A549 (cell line): ENCODE measurements around the gene RNASEH1. TPM values are rescaled to one million over a fixed set of nuclear protein-coding genes. Genes with fewer than 3 reads are reported as not detected.

Source experiments
- ATAC-seq, 2 experiments: fragments of 200-7000 bp in 1 of 2; fragments of >200 bp in 1 of 2; cut with Nextera tagmentation in 1 of 2; cut with Tn5 transposase in 1 of 2; 3 replicates each; pipeline versions ENCODE4 v1.8.0 to v1.9.1; 2018 to 2020; ENCODE audit warnings: mild to moderate bottlenecking in 1 of 2, moderate library complexity in 1 of 2
- CTCF ChIA-PET: fragments of 300-600 bp; sonication (Branson Sonifier 250); formaldehyde crosslinking; extraction: SDS; loops from one replicate; lab custom pipeline; 2021; ENCODE audit warnings: antibody characterized with exemption, inconsistent platforms; lab: Yijun Ruan, JAX
- POLR2A ChIA-PET: fragments of 350-600 bp; formaldehyde crosslinking; extraction: SDS; loops from one replicate; lab custom pipeline; 2021; ENCODE audit warnings: antibody characterized with exemption, inconsistent platforms; lab: Yijun Ruan, JAX
- DNase-seq, 2 experiments: peaks; one replicate each; pipeline versions ENCODE4 v3.0.0 to v3.0.0-alpha.2; 2011 to 2016; ENCODE audit warnings: low read depth in 1 of 2, low spot score in 1 of 2
- FAIRE-seq: peaks from 2 replicates; lab custom pipeline; 2011; peaks lifted over from hg19 to GRCh38; lab: Jason Lieb, UNC
- H3K27ac ChIP-seq, 2 experiments: fragments of >200 bp; sonication (Bioruptor Twin); formaldehyde crosslinking; 3 replicates each; pipeline ENCODE4 v1.5.1; 2016 to 2017
- H3K4me1 ChIP-seq: fragments of >200 bp; sonication (Bioruptor Twin); formaldehyde crosslinking; 3 replicates; pipeline ENCODE4 v1.6.1; 2016
- H3K4me2 ChIP-seq: fragments of >200 bp; sonication (Bioruptor Twin); formaldehyde crosslinking; 3 replicates; pipeline ENCODE4 v1.6.1; 2016
- H3K4me3 ChIP-seq: fragments of >200 bp; sonication (Bioruptor Twin); formaldehyde crosslinking; 3 replicates; pipeline ENCODE4 v1.5.1; 2016
- H3K9me3 ChIP-seq: fragments of >200 bp; sonication (Bioruptor Twin); formaldehyde crosslinking; 3 replicates; pipeline ENCODE4 v1.6.1; 2016
- BHLHE40 ChIP-seq: IDR thresholded peaks from 2 replicates; pipeline ENCODE4 v1.6.1; 2012; ENCODE audit warnings: low read depth, low read length, inconsistent platforms
- CBX2 ChIP-seq: fragments of 200-600 bp; sonication (generic); IDR thresholded peaks from 2 replicates; pipeline ENCODE4 v1.6.1; 2016; ENCODE audit warnings: low read depth, mild to moderate bottlenecking, borderline replicate concordance
- CBX8 ChIP-seq: fragments of 200-600 bp; sonication (generic); IDR thresholded peaks from 2 replicates; pipeline ENCODE4 v1.6.1; 2016
- CEBPB ChIP-seq, 2 experiments: fragments of >200 bp in 1 of 2; sonication (Bioruptor Twin) in 1 of 2; formaldehyde crosslinking in 1 of 2; IDR thresholded peaks; 2 replicates each; pipeline ENCODE4 v1.6.1; 2012 to 2016
- CHD4 ChIP-seq: fragments of 200-600 bp; sonication (generic); IDR thresholded peaks from 2 replicates; pipeline ENCODE4 v1.6.1; 2016; ENCODE audit warnings: antibody characterized with exemption, mild to moderate bottlenecking, borderline replicate concordance
- EHF ChIP-seq: fragments of 250-450 bp; sonication (Bioruptor Pico); IDR thresholded peaks from 2 replicates; pipeline ENCODE4 v1.5.0; 2020; ENCODE audit warnings: mild to moderate bottlenecking
- EHMT2 ChIP-seq: fragments of 200-600 bp; sonication (generic); IDR thresholded peaks from 2 replicates; pipeline ENCODE4 v1.6.1; 2016; ENCODE audit warnings: antibody characterized with exemption, low read depth, mild to moderate bottlenecking, moderate library complexity
- EP300 ChIP-seq, 2 experiments: fragments of >200 bp; sonication (Bioruptor Twin); formaldehyde crosslinking; IDR thresholded peaks; 2 replicates in 1 of 2; 3 replicates in 1 of 2; pipeline ENCODE4 v1.6.1; 2016 to 2017
- FOSL2 ChIP-seq, 2 experiments: fragments of 450-650 bp in 1 of 2; fragments of >200 bp in 1 of 2; sonication (Bioruptor Twin) in 1 of 2; formaldehyde crosslinking; IDR thresholded peaks; 2 replicates each; pipeline versions ENCODE4 v1.5.0 to v1.6.1; 2016 to 2020; ENCODE audit warnings: mild to moderate bottlenecking in 1 of 2, moderate library complexity in 1 of 2
- FOXS1 ChIP-seq: fragments of 250-450 bp; sonication (Bioruptor Pico); IDR thresholded peaks from 2 replicates; pipeline ENCODE4 v1.5.0; 2020; ENCODE audit warnings: mild to moderate bottlenecking, moderate library complexity
- JUN ChIP-seq, 2 experiments: fragments of >200 bp; sonication (Bioruptor Twin); formaldehyde crosslinking; IDR thresholded peaks; 2 replicates in 1 of 2; 3 replicates in 1 of 2; pipeline ENCODE4 v1.6.1; 2016 to 2017
- JUNB ChIP-seq: fragments of >200 bp; sonication (Bioruptor Twin); formaldehyde crosslinking; IDR thresholded peaks from 2 replicates; pipeline ENCODE4 v1.6.1; 2016
- MAFK ChIP-seq: fragments of 450-650 bp; IDR thresholded peaks from 2 replicates; pipeline ENCODE4 v1.6.1; 2014; ENCODE audit not compliant: partially characterized antibody
- MAZ ChIP-seq: fragments of 150-350 bp; IDR thresholded peaks from 2 replicates; pipeline ENCODE4 v1.6.1; 2014; ENCODE audit warnings: antibody characterized with exemption, low read depth, low read length, borderline replicate concordance
- NR3C1 ChIP-seq: fragments of >200 bp; sonication (Bioruptor Twin); formaldehyde crosslinking; IDR thresholded peaks from 3 replicates; pipeline ENCODE4 v1.6.1; 2017
- PHF8 ChIP-seq: fragments of 200-600 bp; sonication (generic); IDR thresholded peaks from 2 replicates; pipeline ENCODE4 v1.6.1; 2016; ENCODE audit warnings: low read depth, mild to moderate bottlenecking, antibody characterized with exemption, moderate library complexity, borderline replicate concordance
- POLR2A ChIP-seq: IDR thresholded peaks from 2 replicates; pipeline ENCODE4 v1.6.1; 2012; ENCODE audit warnings: mild to moderate bottlenecking, low read length
- POLR2AphosphoS2 ChIP-seq: conservative IDR thresholded peaks from 2 replicates; pipeline ENCODE4 v1.6.1; 2012; ENCODE audit warnings: low read length, improper control_type of control experiment, inconsistent platforms
- RAD21 ChIP-seq, 2 experiments: fragments of >200 bp in 1 of 2; sonication (Bioruptor Twin) in 1 of 2; formaldehyde crosslinking in 1 of 2; IDR thresholded peaks in 1 of 2; conservative IDR thresholded peaks in 1 of 2; 2 replicates in 1 of 2; 3 replicates in 1 of 2; pipeline ENCODE4 v1.6.1; 2012 to 2018; ENCODE audit warnings: inconsistent platforms in 1 of 2
- RARB ChIP-seq: fragments of 250-450 bp; sonication (Bioruptor Pico); IDR thresholded peaks from 2 replicates; pipeline ENCODE4 v1.8.0; 2021; ENCODE audit warnings: mild to moderate bottlenecking, moderate library complexity
- RFX5 ChIP-seq: fragments of 450-650 bp; IDR thresholded peaks from 2 replicates; pipeline ENCODE4 v1.7.1; 2014; ENCODE audit warnings: antibody characterized with exemption, mild to moderate bottlenecking, moderate library complexity
- SMC3 ChIP-seq: fragments of >200 bp; sonication (Bioruptor Twin); formaldehyde crosslinking; IDR thresholded peaks from 3 replicates; pipeline ENCODE4 v1.6.1; 2018; ENCODE audit warnings: inconsistent platforms
- SREBF2 ChIP-seq: fragments of 450-650 bp; IDR thresholded peaks from 2 replicates; pipeline ENCODE4 v1.6.1; 2014; ENCODE audit warnings: mild to moderate bottlenecking, moderate library complexity
- TFCP2L1 ChIP-seq: fragments of 250-450 bp; sonication (Bioruptor Pico); IDR thresholded peaks from 2 replicates; pipeline ENCODE4 v1.5.0; 2021; ENCODE audit warnings: mild to moderate bottlenecking
- ZSCAN20 ChIP-seq: fragments of 250-450 bp; sonication (Bioruptor Pico); IDR thresholded peaks from 2 replicates; pipeline ENCODE4 v1.8.0; 2022; ENCODE audit warnings: mild to moderate bottlenecking, moderate library complexity
- WGBS: methylation state at CpG from one replicate; pipeline ENCODE4 v1.1.6; 2017; ENCODE audit errors: missing lambda C conversion rate; 5-methylcytosine and 5-hydroxymethylcytosine counted together
- polyA plus RNA-seq, 4 experiments: library from polyadenylated mRNA; depleted of rRNA in 3 of 4; stranded (reverse); fragments of >200 nt; fragmentation: RNase III in 1 of 4; extraction: RNeasy Plus Mini Kit Qiagen cat#74134 plus additional on column Dnase treatment in 1 of 4; gene quantifications; 2 replicates in 3 of 4; 3 replicates in 1 of 4; pipeline ENCODE4 v1.2.3, GENCODE V29; 2011 to 2017
- TF ChIP-seq, protein P1 (sequence below): fragments of >200 bp; sonication (Bioruptor Twin); formaldehyde crosslinking; IDR thresholded peaks from 2 replicates; pipeline ENCODE4 v1.6.1; 2016
- TF ChIP-seq, protein P2 (sequence below): fragments of 150-350 bp; IDR thresholded peaks from 2 replicates; pipeline ENCODE4 v1.6.1; 2014; ENCODE audit warnings: low read depth, mild to moderate bottlenecking, low read length
- TF ChIP-seq, protein P3 (sequence below): IDR thresholded peaks from 2 replicates; pipeline ENCODE4 v1.6.1; 2012; ENCODE audit warnings: low read depth, borderline replicate concordance
- TF ChIP-seq, protein P4 (sequence below): fragments of >200 bp; sonication (Bioruptor Twin); formaldehyde crosslinking; IDR thresholded peaks from 3 replicates; pipeline ENCODE4 v1.6.1; 2016
- TF ChIP-seq, protein P5 (sequence below): IDR thresholded peaks from 2 replicates; pipeline ENCODE4 v1.6.1; 2012

The RNASEH1 gene
- polyA plus RNA-seq, 2 of the 4 experiments (the other 2 are of a cell fraction): 54.3 to 55.3 TPM

DNA sequence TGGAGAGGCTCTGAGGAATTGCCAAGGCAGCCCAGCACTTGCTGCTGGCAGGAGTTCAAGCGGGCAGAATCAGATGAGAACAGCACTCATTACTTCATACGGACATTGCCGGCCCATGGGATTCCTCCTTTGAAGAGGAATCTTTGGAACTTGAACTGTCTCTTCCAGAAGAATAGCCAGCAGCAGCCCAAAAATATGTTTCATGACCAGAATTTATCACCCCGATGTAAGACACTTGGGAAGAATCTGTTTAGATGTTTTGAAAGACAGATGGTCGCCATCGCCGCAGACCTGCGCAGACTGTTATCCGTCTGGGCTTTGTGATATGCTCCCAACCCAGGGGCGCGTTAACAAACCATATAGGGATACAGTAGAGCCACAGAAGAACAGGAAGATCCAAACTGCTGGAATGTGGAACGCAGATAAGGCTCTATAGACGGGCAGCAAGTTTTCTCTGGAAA is 35.1 kb downstream of the RNASEH1 start (continued):
- TF ChIP-seq RAD21 (conservative IDR thresholded peaks at IDR 0.05 in 1 of 2, IDR thresholded peaks at IDR 0.05 in 1 of 2): no peak

DNA sequence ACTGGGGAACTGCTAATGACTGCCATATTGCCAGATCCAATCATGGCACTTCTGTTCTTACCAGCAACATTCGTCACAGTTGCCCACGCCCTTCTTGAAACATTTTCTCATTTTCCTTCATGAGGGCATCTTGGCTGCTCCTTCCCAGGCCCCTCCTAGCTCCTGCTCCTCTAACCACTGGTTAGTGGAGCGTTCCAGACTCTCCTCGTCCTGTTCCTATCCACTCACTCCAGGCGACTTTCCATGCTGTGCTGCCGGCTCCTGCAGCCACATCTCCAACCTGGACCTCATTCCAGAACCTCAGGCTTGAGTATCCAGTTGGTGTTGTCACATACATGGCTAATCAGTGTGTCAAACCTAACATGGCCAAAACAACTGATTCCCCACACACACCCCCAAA is 37.5 kb downstream of the RNASEH1 start:
- no peak for DNase-seq
- H3K4me2 ChIP-seq: peak overlapping the region; percentile 90
- no peaks in the 10 kb centered on the region for H3K9me3 ChIP-seq
- H3K27ac ChIP-seq: no peak overlapping the region
- TF ChIP-seq EHMT2: no peak
- TF ChIP-seq CBX2: no peak
- no peak for TF ChIP-seq RAD21 (conservative IDR thresholded peaks at IDR 0.05 in 1 of 2, IDR thresholded peaks at IDR 0.05 in 1 of 2)
- TF ChIP-seq BHLHE40: no peak
- TF ChIP-seq, protein P1, sequence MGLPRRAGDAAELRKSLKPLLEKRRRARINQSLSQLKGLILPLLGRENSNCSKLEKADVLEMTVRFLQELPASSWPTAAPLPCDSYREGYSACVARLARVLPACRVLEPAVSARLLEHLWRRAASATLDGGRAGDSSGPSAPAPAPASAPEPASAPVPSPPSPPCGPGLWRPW: no peak
- TF ChIP-seq FOXS1 (CRISPR knock-in tag): no peak
- TF ChIP-seq JUNB: no peak
- TF ChIP-seq, protein P2, sequence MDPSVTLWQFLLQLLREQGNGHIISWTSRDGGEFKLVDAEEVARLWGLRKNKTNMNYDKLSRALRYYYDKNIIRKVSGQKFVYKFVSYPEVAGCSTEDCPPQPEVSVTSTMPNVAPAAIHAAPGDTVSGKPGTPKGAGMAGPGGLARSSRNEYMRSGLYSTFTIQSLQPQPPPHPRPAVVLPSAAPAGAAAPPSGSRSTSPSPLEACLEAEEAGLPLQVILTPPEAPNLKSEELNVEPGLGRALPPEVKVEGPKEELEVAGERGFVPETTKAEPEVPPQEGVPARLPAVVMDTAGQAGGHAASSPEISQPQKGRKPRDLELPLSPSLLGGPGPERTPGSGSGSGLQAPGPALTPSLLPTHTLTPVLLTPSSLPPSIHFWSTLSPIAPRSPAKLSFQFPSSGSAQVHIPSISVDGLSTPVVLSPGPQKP: no peak
- no peak for TF ChIP-seq SREBF2
- no peak for TF ChIP-seq CEBPB (IDR thresholded peaks at IDR 0.05)
- no peak for TF ChIP-seq PHF8
- TF ChIP-seq ZSCAN20 (CRISPR knock-in tag): no peak
- no peak for TF ChIP-seq FOSL2 (IDR thresholded peaks at IDR 0.05)
- no peak for TF ChIP-seq FOSL2 (CRISPR knock-in tag; IDR thresholded peaks at IDR 0.05)
- TF ChIP-seq POLR2AphosphoS2: no peak
- no peak for TF ChIP-seq NR3C1
- peaks cover 34% of the 10 kb centered on the region for H3K4me1 ChIP-seq
- no peak for ATAC-seq
- H3K4me3 ChIP-seq: no peak overlapping the region
- no peak for FAIRE-seq
- 93% methylated on average over 6 of the region's 6 CpGs for WGBS
- ChIA-PET POLR2A (interaction anchor here (1.2 kb wide), 1 partner anchor 37 kb away, joined by 14 read pairs; the partner anchor contains the start of gene RNASEH1), CTCF (interaction anchor here (1.2 to 1.8 kb wide), 2 partner anchors 15 to 23 kb away, joined by 4 read pairs; no protein-coding TSS in a partner anchor)

DNA sequence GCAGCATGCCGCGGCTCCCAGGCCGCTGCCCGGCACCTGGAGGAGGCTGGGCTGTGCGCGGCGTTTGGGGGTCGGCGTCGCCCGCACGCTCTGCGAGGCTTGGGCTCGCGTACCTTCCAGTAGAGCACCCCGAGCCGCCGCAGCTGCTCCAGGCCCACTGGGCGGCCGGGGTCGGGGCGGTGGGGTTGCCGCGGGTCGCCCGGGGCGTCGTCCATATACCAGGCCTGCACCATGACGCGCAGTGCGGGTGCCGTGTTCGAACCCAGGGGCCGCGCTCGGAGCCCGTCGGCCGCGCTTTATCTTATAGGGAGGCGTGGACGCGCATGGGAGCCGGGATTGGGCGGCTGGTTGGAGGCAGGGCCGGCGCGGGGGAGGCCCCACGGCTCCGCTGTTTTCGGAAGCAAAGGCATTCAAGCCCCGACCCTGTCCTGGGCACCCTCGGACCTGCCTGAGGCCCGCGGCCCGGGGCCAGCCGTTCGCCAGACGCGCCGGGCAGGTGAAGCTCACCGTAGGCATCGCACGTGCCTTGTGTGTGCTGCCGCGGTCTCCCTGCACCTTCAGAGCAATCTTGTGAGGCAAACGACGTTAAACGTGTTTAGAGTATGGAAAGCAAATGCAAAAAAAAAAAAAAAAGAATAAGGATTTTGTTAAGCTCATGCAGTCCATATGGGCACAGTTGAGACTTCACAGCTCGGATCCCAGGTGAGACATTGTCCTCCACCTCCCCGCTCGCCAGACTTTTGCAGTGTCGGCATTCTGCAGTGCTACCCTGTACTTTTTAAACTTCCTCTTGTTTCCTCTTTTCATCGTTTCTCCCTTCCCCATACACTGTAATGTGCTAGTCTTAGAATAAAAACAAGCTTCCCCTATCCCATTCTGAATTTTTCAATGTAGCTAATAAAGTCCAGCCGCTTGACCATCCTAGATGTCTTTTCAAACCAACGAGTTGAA is 38.6 kb downstream of the RNASEH1 start, which contains the start of gene ADI1:
ADI1 (minus strand) TSS at position 277 of the 951 bp plus-strand sequence; CDS start at position 233, 44 bp downstream.
- ATAC-seq (peak; percentile 83 to 90), DNase-seq (peak; percentile 86 to 90), FAIRE-seq (no peak)
- WGBS: 12% methylated on average over 38 of the region's 76 CpGs
- peak within 1 kb of the TSS; percentile 95 to 97 for H3K27ac ChIP-seq
- CTCF ChIA-PET: interaction anchor here (1.2 to 1.8 kb wide), 3 partner anchors 16 to 24 kb away, joined by 3 to 4 read pairs (median 4); no protein-coding TSS in a partner anchor
- H3K4me3 ChIP-seq: peak within 1 kb of the TSS; percentile 71
- peak within 1 kb of the TSS; percentile 96 for H3K4me2 ChIP-seq
- POLR2A ChIA-PET: interaction anchor here (0.6 to 1.3 kb wide), 10 partner anchors 9 to 142 kb away, joined by 3 to 14 read pairs (median 4); partner anchors contain the start of genes EIPR1 and RNASEH1
- peaks cover 32% of the 10 kb centered on the region for H3K4me1 ChIP-seq
- no peaks in the 10 kb centered on the region for H3K9me3 ChIP-seq
- TF ChIP-seq TFCP2L1 (CRISPR knock-in tag): 0 out of 2 replicates have a peak, but pooled peaks have one; percentile 28
- TF ChIP-seq SMC3: peak; percentile 25; the same call in 1 of the 3 replicates
- TF ChIP-seq RARB (CRISPR knock-in tag): no peak
- TF ChIP-seq CHD4: 0 out of 2 replicates have a peak, but pooled peaks have one; percentile 43
- peak; percentile 92 for TF ChIP-seq POLR2A
- TF ChIP-seq EHF: no peak
- TF ChIP-seq, protein P3, sequence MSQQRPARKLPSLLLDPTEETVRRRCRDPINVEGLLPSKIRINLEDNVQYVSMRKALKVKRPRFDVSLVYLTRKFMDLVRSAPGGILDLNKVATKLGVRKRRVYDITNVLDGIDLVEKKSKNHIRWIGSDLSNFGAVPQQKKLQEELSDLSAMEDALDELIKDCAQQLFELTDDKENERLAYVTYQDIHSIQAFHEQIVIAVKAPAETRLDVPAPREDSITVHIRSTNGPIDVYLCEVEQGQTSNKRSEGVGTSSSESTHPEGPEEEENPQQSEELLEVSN: peak; percentile 94
- TF ChIP-seq EP300 (IDR thresholded peaks at IDR 0.05): no peak
- no peak for TF ChIP-seq MAZ
- peak; percentile 82 to 93; a peak in 3 of 5 replicates for TF ChIP-seq JUN (IDR thresholded peaks at IDR 0.05)
- no peak for TF ChIP-seq CBX8
- TF ChIP-seq, protein P4, sequence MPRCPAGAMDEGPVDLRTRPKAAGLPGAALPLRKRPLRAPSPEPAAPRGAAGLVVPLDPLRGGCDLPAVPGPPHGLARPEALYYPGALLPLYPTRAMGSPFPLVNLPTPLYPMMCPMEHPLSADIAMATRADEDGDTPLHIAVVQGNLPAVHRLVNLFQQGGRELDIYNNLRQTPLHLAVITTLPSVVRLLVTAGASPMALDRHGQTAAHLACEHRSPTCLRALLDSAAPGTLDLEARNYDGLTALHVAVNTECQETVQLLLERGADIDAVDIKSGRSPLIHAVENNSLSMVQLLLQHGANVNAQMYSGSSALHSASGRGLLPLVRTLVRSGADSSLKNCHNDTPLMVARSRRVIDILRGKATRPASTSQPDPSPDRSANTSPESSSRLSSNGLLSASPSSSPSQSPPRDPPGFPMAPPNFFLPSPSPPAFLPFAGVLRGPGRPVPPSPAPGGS: peak; percentile 87
- no peak for TF ChIP-seq ZSCAN20 (CRISPR knock-in tag)
- peak; percentile 48; the same call in 1 of the 2 replicates for TF ChIP-seq RFX5
- TF ChIP-seq MAFK: peak; percentile 92
- TF ChIP-seq FOSL2 (IDR thresholded peaks at IDR 0.05): no peak
- TF ChIP-seq FOSL2 (CRISPR knock-in tag; IDR thresholded peaks at IDR 0.05): no peak
- TF ChIP-seq BHLHE40: peak; percentile 27; the same call in 1 of the 2 replicates
- TF ChIP-seq, protein P5, sequence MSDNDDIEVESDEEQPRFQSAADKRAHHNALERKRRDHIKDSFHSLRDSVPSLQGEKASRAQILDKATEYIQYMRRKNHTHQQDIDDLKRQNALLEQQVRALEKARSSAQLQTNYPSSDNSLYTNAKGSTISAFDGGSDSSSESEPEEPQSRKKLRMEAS: peak; percentile 91
- TF ChIP-seq JUNB: no peak
- TF ChIP-seq SREBF2: no peak
- TF ChIP-seq POLR2AphosphoS2: no peak
